HepG2 (cell line): ENCODE data around the gene ANKS6. TPM values are rescaled to one million over a fixed set of nuclear protein-coding genes. Genes with fewer than 3 reads are reported as not detected.

ENCODE experiments used
- ATAC-seq: fragments of 200-7000 bp; cut with Tn5 transposase; 3 replicates; pipeline ENCODE4 v1.9.1; 2020; ENCODE audit warnings: mild to moderate bottlenecking, moderate library complexity
- BruUV-seq: library from RNA; stranded (reverse); fragments of 400-500 nt; replicated peaks from 2 replicates; lab custom pipeline; 2021; lab: Mats Ljungman, UMichigan
- CTCF ChIA-PET: fragments of 300-600 bp; formaldehyde crosslinking; extraction: SDS; loops from one replicate; lab custom pipeline; 2021; ENCODE audit warnings: low total read pairs, inconsistent platforms, low intra/inter-chr PET ratio; lab: Yijun Ruan, JAX
- POLR2A ChIA-PET: fragments of 350-600 bp; sonication (Branson Sonifier 250); formaldehyde crosslinking; loops from one replicate; lab custom pipeline; 2020; ENCODE audit warnings: antibody characterized with exemption, inconsistent platforms; lab: Yijun Ruan, JAX
- DNase-seq: peaks from one replicate; pipeline ENCODE4 v3.0.0-alpha.2; 2015; ENCODE audit warnings: low spot score
- FAIRE-seq: peaks from 3 replicates; lab custom pipeline; 2011; peaks lifted over from hg19 to GRCh38; lab: Jason Lieb, UNC
- H2AFZ ChIP-seq: one replicate; pipeline ENCODE4 v1.6.1; 2011; ENCODE audit warnings: low read length, inconsistent platforms
- H3K27ac ChIP-seq: fragments of 300-600 bp; 3 replicates; pipeline ENCODE4 v1.8.0; 2011; ENCODE audit warnings: mixed run types, mild to moderate bottlenecking, mixed read lengths, low read length, inconsistent platforms; ENCODE audit not compliant: insufficient read depth; ENCODE audit errors: extremely low read length
- H3K27me3 ChIP-seq, 2 experiments: fragments of 200-600 bp in 1 of 2; 2 replicates in 1 of 2; 3 replicates in 1 of 2; pipeline versions ENCODE4 v1.6.0 to v1.8.0; 2011; ENCODE audit warnings: low read length in 2 of 2, mild to moderate bottlenecking in 2 of 2, moderate library complexity in 2 of 2, inconsistent platforms in 1 of 2; ENCODE audit not compliant: insufficient read depth in 2 of 2, control insufficient read depth in 1 of 2
- H3K36me3 ChIP-seq, 2 experiments: fragments of 200-600 bp in 1 of 2; replicated peaks in 1 of 2; 2 replicates in 1 of 2; 3 replicates in 1 of 2; pipeline versions ENCODE4 v1.5.1 to v1.8.0; 2011; ENCODE audit warnings: low read length in 2 of 2, inconsistent platforms in 1 of 2; ENCODE audit not compliant: insufficient read depth in 2 of 2, control insufficient read depth in 1 of 2
- H3K4me1 ChIP-seq: 2 replicates; pipeline ENCODE4 v1.5.1; 2012; ENCODE audit warnings: low read length, inconsistent platforms; ENCODE audit not compliant: insufficient read depth
- H3K4me2 ChIP-seq: 2 replicates; pipeline ENCODE4 v1.6.0; 2011; ENCODE audit warnings: low read depth, low read length, inconsistent platforms
- H3K4me3 ChIP-seq, 3 experiments: fragments of 200-600 bp in 1 of 3; sonication (generic), shearing (Covaris generic) in 1 of 3; replicated peaks in 1 of 3; 2 replicates each; pipeline ENCODE4 v1.5.1; 2011 to 2016; ENCODE audit warnings: low read length in 3 of 3, inconsistent platforms in 2 of 3, low read depth in 2 of 3, mild to moderate bottlenecking in 2 of 3, control low read depth in 1 of 3, mixed read lengths in 1 of 3; ENCODE audit not compliant: insufficient read depth in 1 of 3
- H3K79me2 ChIP-seq: one replicate; pipeline ENCODE4 v1.6.1; 2011; ENCODE audit warnings: low read length, inconsistent platforms; ENCODE audit not compliant: insufficient read depth
- H3K9ac ChIP-seq: 2 replicates; pipeline ENCODE4 v1.6.0; 2011; ENCODE audit warnings: mild to moderate bottlenecking, low read depth, low read length, inconsistent platforms; ENCODE audit not compliant: insufficient read depth
- H3K9me3 ChIP-seq: 2 replicates; pipeline ENCODE4 v1.5.1; 2012; ENCODE audit warnings: mild to moderate bottlenecking, low read length
- H4K20me1 ChIP-seq: 2 replicates; pipeline ENCODE4 v1.6.0; 2011; ENCODE audit warnings: inconsistent platforms, mild to moderate bottlenecking, low read length, moderate library complexity; ENCODE audit not compliant: insufficient read depth
- IKZF4 ChIP-seq: sonication (generic); formaldehyde crosslinking; IDR thresholded peaks from 2 replicates; pipeline ENCODE4 v1.5.1; 2020; ENCODE audit warnings: borderline replicate concordance, mild to moderate bottlenecking, low read depth, missing genetic modification reagents; ENCODE audit errors: not compliant biosample characterization
- KDM6A ChIP-seq: IDR thresholded peaks from 2 replicates; pipeline ENCODE4 v1.6.1; 2016; ENCODE audit warnings: low read depth
- MXD4 ChIP-seq: IDR thresholded peaks from 2 replicates; pipeline ENCODE4 v1.6.1; 2016; ENCODE audit warnings: mild to moderate bottlenecking, missing biosample characterization, missing genetic modification reagents
- NFIC ChIP-seq: IDR thresholded peaks from 2 replicates; pipeline ENCODE4 v1.6.1; 2012; ENCODE audit warnings: mild to moderate bottlenecking, low read length, inconsistent platforms
- RNF2 ChIP-seq: fragments of 450-650 bp; conservative IDR thresholded peaks from 2 replicates; pipeline ENCODE4 v1.6.1; 2016; ENCODE audit warnings: low read depth
- RXRB ChIP-seq: IDR thresholded peaks from 2 replicates; pipeline ENCODE4 v1.6.1; 2016; ENCODE audit warnings: borderline replicate concordance, missing genetic modification reagents, missing compliant biosample characterization
- TCF7 ChIP-seq: sonication (generic); IDR thresholded peaks from 2 replicates; pipeline ENCODE4 v1.6.1; 2016; ENCODE audit warnings: antibody characterized with exemption, low read depth
- ZBTB4 ChIP-seq: sonication (generic); formaldehyde crosslinking; IDR thresholded peaks from 2 replicates; pipeline ENCODE4 v1.4.0; 2020; ENCODE audit warnings: missing genetic modification reagents, mild to moderate bottlenecking, borderline replicate concordance
- ZGPAT ChIP-seq: IDR thresholded peaks from 2 replicates; pipeline ENCODE4 v1.6.1; 2016; ENCODE audit warnings: mild to moderate bottlenecking
- WGBS: methylation state at CpG from one replicate; pipeline ENCODE4 v1.1.6; 2017; ENCODE audit warnings: low lambda C conversion rate; 5-methylcytosine and 5-hydroxymethylcytosine counted together
- in situ Hi-C: cut with HindIII; loops from 2 replicates; pipeline ENCODE4 v1.10.0; 2017; ENCODE audit warnings: low pct_unique_long_range_greater_than_20kb; ENCODE audit not compliant: extremely low pct_ligation_motif_present
- intact Hi-C: fragments of 100-400 bp; cut with micrococcal nuclease; formaldehyde crosslinking; loops from one replicate; pipeline ENCODE4 v1.10.0; 2022; ENCODE audit not compliant: unreplicated experiment
- polyA plus RNA-seq, 8 experiments: library from polyadenylated mRNA; depleted of rRNA in 3 of 8; stranded (reverse) in 7 of 8; unstranded in 1 of 8; fragments of >200 nt; fragmentation: Illumina TruSeq in 4 of 8; extraction: Trizol in 4 of 8; gene quantifications; 2 replicates each; pipeline versions ENCODE4 v1.2.1 to v1.2.3, GENCODE V29; 2011 to 2016; ENCODE audit warnings: low read depth in 4 of 8, missing spikeins in 1 of 8, mixed read lengths in 1 of 8; ENCODE audit not compliant: insufficient read depth in 1 of 8
- total RNA-seq, 5 experiments: library from RNA; depleted of rRNA; stranded (reverse); fragments of >200 nt; fragmentation: Illumina TruSeq; extraction: Trizol; gene quantifications; 2 replicates each; pipeline ENCODE4 v1.2.3, GENCODE V29; 2016; ENCODE audit warnings: low read depth in 1 of 5

Gene ANKS6
- total and polyA plus RNA-seq, 2 of the 13 experiments (the other 11 are each of a cell fraction or from before 2014, with no cell fraction given), result 8.8 to 10.7 TPM

- TF ChIP-seq ZBTB4 (CRISPR knock-in tag) (no peak), NFIC (no peak)
These were observed 56.0 kb downstream of the ANKS6 start (continued) for GRCh38 chr9:98740226-98740881.

GRCh38 chr9:98738741-98739140 is 57.6 kb downstream of the ANKS6 start:
- H3K9me3 ChIP-seq, result no peaks in the 10 kb centered on the region
- H3K36me3 ChIP-seq, result no peaks in the 10 kb centered on the region; a peak in 1 of 5 replicates
- no peak for TF ChIP-seq KDM6A (CRISPR knock-in tag)
- TF ChIP-seq TCF7, result no peak
- TF ChIP-seq RXRB, result no peak
- TF ChIP-seq RNF2, result no peak
- no peak for TF ChIP-seq ZGPAT (CRISPR knock-in tag)
- no peak for TF ChIP-seq MXD4 (CRISPR knock-in tag)
- no peak for TF ChIP-seq IKZF4 (CRISPR knock-in tag)
- intact Hi-C loops (no loop called here), in situ Hi-C loops (no loop called here)
- no peak overlapping the region for H3K9ac ChIP-seq
- H3K27ac ChIP-seq, result no peak overlapping the region
- no TSS peak for BruUV-seq
- no peaks in the 10 kb centered on the region for H4K20me1 ChIP-seq
- H2AFZ ChIP-seq, result no peak overlapping the region
- POLR2A ChIA-PET, result no interaction called here
- H3K4me2 ChIP-seq, result no peak overlapping the region
- DNase-seq (no peak), ATAC-seq (no peak), FAIRE-seq (no peak)
- WGBS, result 78% methylated on average over 3 of the region's 3 CpGs
- H3K27me3 ChIP-seq, result no peaks in the 10 kb centered on the region
- no peak overlapping the region for H3K4me3 ChIP-seq
- CTCF ChIA-PET, result no interaction called here
- H3K4me1 ChIP-seq, result no peaks in the 10 kb centered on the region
- H3K79me2 ChIP-seq, result no peaks in the 10 kb centered on the region
